ENCODE data around the gene WDR62. TPM values are rescaled to one million over a fixed set of nuclear protein-coding genes. Genes with fewer than 3 reads are reported as not detected.

The WDR62 gene
- polyA plus RNA-seq, 1 donor (not counting 4 experiments of a cell fraction or from before 2014, with no cell fraction given): 2.3 TPM

DNA sequence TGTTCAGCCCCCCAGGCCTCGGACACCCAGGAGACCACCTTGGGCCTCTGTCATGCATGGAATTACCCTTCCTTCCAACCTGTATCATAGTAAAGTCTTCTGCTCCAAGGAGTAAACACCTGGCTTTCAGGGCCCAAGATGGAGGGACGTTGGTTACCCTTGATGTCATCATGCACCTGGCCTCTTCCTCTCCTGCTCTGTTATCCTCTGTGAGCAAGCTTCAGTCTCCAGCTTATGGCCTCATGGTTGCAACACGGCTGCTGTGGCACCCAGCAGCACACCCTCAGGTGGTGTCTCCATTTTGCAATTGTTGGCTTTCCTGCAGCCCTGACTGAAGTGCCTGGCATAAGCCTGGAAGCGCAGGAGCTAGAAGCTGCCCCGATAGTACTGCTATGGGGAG lies 52.3 kb downstream of the WDR62 start:
- no peaks in the 10 kb centered on the region for H3K9me3 ChIP-seq (ENCODE audit: control insufficient read depth, low read depth, low read length)
- peaks cover 14% of the 10 kb centered on the region for H3K4me1 ChIP-seq (ENCODE audit: control insufficient read depth, extremely low read depth, insufficient read depth, low read length)
- peaks cover 3% of the 10 kb centered on the region for H4K20me1 ChIP-seq (ENCODE audit: control insufficient read depth, extremely low read depth, insufficient read depth, low read length)
- H3K9ac ChIP-seq (ENCODE audit: control insufficient read depth, extremely low read depth, insufficient read depth, low read length): no peak overlapping the region
- no peak overlapping the region for H3K4me2 ChIP-seq (ENCODE audit: control insufficient read depth, extremely low read depth, insufficient read depth, low read depth, low read length)
- H3K27ac ChIP-seq (ENCODE audit: control insufficient read depth, insufficient read depth, low read length): no peak overlapping the region
- no peak overlapping the region for H3K4me3 ChIP-seq (ENCODE audit: control insufficient read depth in 2 of 3, extremely low read depth in 1 of 3, insufficient read depth in 2 of 3, low read depth in 1 of 3, low read length in 3 of 3)
- H3K27me3 ChIP-seq (ENCODE audit: control insufficient read depth, extremely low read depth, insufficient read depth, low read length): no peaks in the 10 kb centered on the region
- dilution Hi-C loops (cut with MboI; ENCODE audit: extremely low pct_ligation_motif_present, low sequenced_read_pairs): no loop called here
- H3K9me1 ChIP-seq (ENCODE audit: control insufficient read depth, extremely low read depth, insufficient read depth, low read length): no peaks in the 10 kb centered on the region
- no peaks in the 10 kb centered on the region for H3K79me2 ChIP-seq (ENCODE audit: control insufficient read depth, insufficient read depth, low read length)
- no peak for FAIRE-seq
- no peak for TF ChIP-seq EZH2 (IDR thresholded peaks at IDR 0.05; ENCODE audit: low read length)
- TF ChIP-seq, protein P1, sequence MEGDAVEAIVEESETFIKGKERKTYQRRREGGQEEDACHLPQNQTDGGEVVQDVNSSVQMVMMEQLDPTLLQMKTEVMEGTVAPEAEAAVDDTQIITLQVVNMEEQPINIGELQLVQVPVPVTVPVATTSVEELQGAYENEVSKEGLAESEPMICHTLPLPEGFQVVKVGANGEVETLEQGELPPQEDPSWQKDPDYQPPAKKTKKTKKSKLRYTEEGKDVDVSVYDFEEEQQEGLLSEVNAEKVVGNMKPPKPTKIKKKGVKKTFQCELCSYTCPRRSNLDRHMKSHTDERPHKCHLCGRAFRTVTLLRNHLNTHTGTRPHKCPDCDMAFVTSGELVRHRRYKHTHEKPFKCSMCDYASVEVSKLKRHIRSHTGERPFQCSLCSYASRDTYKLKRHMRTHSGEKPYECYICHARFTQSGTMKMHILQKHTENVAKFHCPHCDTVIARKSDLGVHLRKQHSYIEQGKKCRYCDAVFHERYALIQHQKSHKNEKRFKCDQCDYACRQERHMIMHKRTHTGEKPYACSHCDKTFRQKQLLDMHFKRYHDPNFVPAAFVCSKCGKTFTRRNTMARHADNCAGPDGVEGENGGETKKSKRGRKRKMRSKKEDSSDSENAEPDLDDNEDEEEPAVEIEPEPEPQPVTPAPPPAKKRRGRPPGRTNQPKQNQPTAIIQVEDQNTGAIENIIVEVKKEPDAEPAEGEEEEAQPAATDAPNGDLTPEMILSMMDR (optimal IDR thresholded peaks at IDR 0.05 in 1 of 3, IDR thresholded peaks at IDR 0.05 in 1 of 3, conservative IDR thresholded peaks at IDR 0.05 in 1 of 3; ENCODE audit: extremely low read depth in 1 of 3, insufficient read depth in 2 of 3, low read length in 3 of 3): no peak
- H3K36me3 ChIP-seq (ENCODE audit: control insufficient read depth in 2 of 2, extremely low read depth in 1 of 2, insufficient read depth in 2 of 2, low read length in 2 of 2): peaks cover 2 to 26% of the 10 kb centered on the region in 2 experiments
- no peak overlapping the region for H2AFZ ChIP-seq (ENCODE audit: control insufficient read depth, low read length)
- DNase-seq (ENCODE audit: low read depth, low spot score): no peak

DNA sequence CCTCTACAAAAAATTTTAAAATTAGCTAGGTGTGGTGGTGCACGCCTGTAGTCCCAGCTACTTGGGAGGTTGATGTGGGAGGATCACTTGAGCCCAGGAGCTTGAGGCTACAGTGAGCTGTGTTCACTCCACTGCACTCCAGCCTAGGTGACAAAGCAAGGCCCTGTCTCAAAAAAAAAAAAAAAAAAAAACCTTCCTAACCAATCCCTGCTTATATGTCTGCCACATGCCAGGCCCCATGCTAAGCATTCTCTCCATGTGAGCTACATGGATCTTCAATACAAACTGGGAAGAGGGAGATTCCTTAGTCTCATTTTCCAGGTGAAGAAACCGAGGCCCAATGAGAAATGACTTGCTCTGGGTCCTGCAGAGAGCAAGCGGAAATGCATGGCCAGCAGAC lies 54.0 kb downstream of the WDR62 start:
- dilution Hi-C loops (cut with MboI; ENCODE audit: extremely low pct_ligation_motif_present, low sequenced_read_pairs): no loop called here
- no peak for FAIRE-seq
- no peaks in the 10 kb centered on the region for H3K9me3 ChIP-seq (ENCODE audit: control insufficient read depth, low read depth, low read length)

More for the DNA sequence above, 54.0 kb downstream of the WDR62 start:
- no peak for TF ChIP-seq EZH2 (IDR thresholded peaks at IDR 0.05; ENCODE audit: low read length)
- TF ChIP-seq, protein P1 (optimal IDR thresholded peaks at IDR 0.05 in 1 of 3, IDR thresholded peaks at IDR 0.05 in 1 of 3, conservative IDR thresholded peaks at IDR 0.05 in 1 of 3; ENCODE audit: extremely low read depth in 1 of 3, insufficient read depth in 2 of 3, low read length in 3 of 3): no peak
- DNase-seq (ENCODE audit: low read depth, low spot score): no peak
- Histone ChIP-seq H3K4me3 (ENCODE audit: control insufficient read depth in 2 of 3, extremely low read depth in 1 of 3, insufficient read depth in 2 of 3, low read depth in 1 of 3, low read length in 3 of 3) (no peak overlapping the region), H3K27me3 (ENCODE audit: control insufficient read depth, extremely low read depth, insufficient read depth, low read length) (no peaks in the 10 kb centered on the region), H3K4me2 (ENCODE audit: control insufficient read depth, extremely low read depth, insufficient read depth, low read depth, low read length) (no peak overlapping the region), H4K20me1 (ENCODE audit: control insufficient read depth, extremely low read depth, insufficient read depth, low read length) (peaks cover 3% of the 10 kb centered on the region), H3K27ac (ENCODE audit: control insufficient read depth, insufficient read depth, low read length) (no peak overlapping the region), H3K9ac (ENCODE audit: control insufficient read depth, extremely low read depth, insufficient read depth, low read length) (no peak overlapping the region), H2AFZ (ENCODE audit: control insufficient read depth, low read length) (no peak overlapping the region), H3K9me1 (ENCODE audit: control insufficient read depth, extremely low read depth, insufficient read depth, low read length) (no peaks in the 10 kb centered on the region), H3K79me2 (ENCODE audit: control insufficient read depth, insufficient read depth, low read length) (peaks cover 2% of the 10 kb centered on the region), H3K36me3 (ENCODE audit: control insufficient read depth in 2 of 2, extremely low read depth in 1 of 2, insufficient read depth in 2 of 2, low read length in 2 of 2) (peaks cover 9 to 22% of the 10 kb centered on the region in 2 experiments), H3K4me1 (ENCODE audit: control insufficient read depth, extremely low read depth, insufficient read depth, low read length) (peaks cover 12% of the 10 kb centered on the region)
